H1 (cell line): ENCODE data around the gene NOTUM. TPM values are rescaled to one million over a fixed set of nuclear protein-coding genes. Genes with fewer than 3 reads are reported as not detected.

Source experiments
- CTCF ChIA-PET: fragments of 300-600 bp; sonication (Branson Sonifier 250); formaldehyde crosslinking; loops from one replicate; lab custom pipeline; 2021; ENCODE audit not compliant: partially characterized antibody; lab: Charles Lee
- POLR2A ChIA-PET: fragments of 300-600 bp; sonication (Branson Sonifier 250); formaldehyde crosslinking; loops from one replicate; lab custom pipeline; 2021; ENCODE audit warnings: inconsistent platforms; ENCODE audit not compliant: partially characterized antibody; lab: Charles Lee
- DNase-seq, 2 experiments: peaks; one replicate each; pipeline versions ENCODE4 v3.0.0 to v3.0.0-alpha.2; 2010 to 2022; ENCODE audit warnings: low spot score in 2 of 2, low read depth in 1 of 2, mixed read lengths in 1 of 2
- FAIRE-seq: peaks from 2 replicates; lab custom pipeline; 2011; peaks lifted over from hg19 to GRCh38; lab: Jason Lieb, UNC
- H2AFZ ChIP-seq: 2 replicates; pipeline ENCODE4 v1.8.1; 2012; ENCODE audit warnings: low read length, inconsistent platforms
- H2AK5ac ChIP-seq: 2 replicates; pipeline ENCODE4 v1.6.1; 2013; ENCODE audit warnings: low read depth, low read length
- H2BK120ac ChIP-seq: replicated peaks from 2 replicates; pipeline ENCODE3; 2013; ENCODE audit warnings: low read depth, low read length, inconsistent platforms
- H2BK12ac ChIP-seq: 2 replicates; pipeline ENCODE4 v1.6.1; 2013; ENCODE audit warnings: low read depth, low read length
- H2BK15ac ChIP-seq: 2 replicates; pipeline ENCODE4 v1.6.1; 2013; ENCODE audit warnings: low read length
- H2BK20ac ChIP-seq: 2 replicates; pipeline ENCODE4 v1.6.1; 2013; ENCODE audit warnings: low read length
- H2BK5ac ChIP-seq: 2 replicates; pipeline ENCODE4 v1.6.1; 2013; ENCODE audit warnings: low read depth, low read length
- H3K14ac ChIP-seq: 2 replicates; pipeline ENCODE4 v1.6.1; 2013; ENCODE audit warnings: inconsistent platforms; ENCODE audit not compliant: insufficient read length
- H3K18ac ChIP-seq: 2 replicates; pipeline ENCODE4 v1.6.1; 2013; ENCODE audit warnings: low read length; ENCODE audit errors: extremely low read depth
- H3K23ac ChIP-seq: 2 replicates; pipeline ENCODE4 v1.6.1; 2013; ENCODE audit warnings: inconsistent platforms; ENCODE audit not compliant: insufficient read length
- H3K23me2 ChIP-seq: 2 replicates; pipeline ENCODE4 v1.6.1; 2013; ENCODE audit warnings: low read depth, low read length
- H3K27ac ChIP-seq: 2 replicates; pipeline ENCODE4 v1.6.1; 2011; ENCODE audit warnings: low read depth, low read length, inconsistent platforms
- H3K27me3 ChIP-seq, 4 experiments: replicated peaks in 1 of 4; 1 replicate in 1 of 4; 2 replicates in 3 of 4; pipeline versions ENCODE4 v1.6.1 to v1.8.1; 2011 to 2013; ENCODE audit warnings: low read length in 3 of 4, mild to moderate bottlenecking in 3 of 4, inconsistent platforms in 2 of 4, mixed read lengths in 2 of 4, moderate library complexity in 1 of 4; ENCODE audit not compliant: control insufficient read depth in 3 of 4, insufficient read depth in 3 of 4; ENCODE audit errors: extremely low read depth in 1 of 4
- H3K36me3 ChIP-seq, 4 experiments: 2 replicates each; pipeline versions ENCODE4 v1.6.1 to v1.8.1; 2011 to 2013; ENCODE audit warnings: mild to moderate bottlenecking in 4 of 4, low read length in 3 of 4, moderate library complexity in 2 of 4, control low read depth in 1 of 4, inconsistent platforms in 1 of 4; ENCODE audit not compliant: insufficient read depth in 4 of 4, control insufficient read depth in 2 of 4
- H3K4ac ChIP-seq: replicated peaks from 2 replicates; pipeline ENCODE3; 2013; ENCODE audit warnings: low read length, low read depth, mixed read lengths, inconsistent platforms; ENCODE audit not compliant: insufficient read length
- H3K4me1 ChIP-seq, 4 experiments: replicated peaks in 1 of 4; 1 replicate in 1 of 4; 2 replicates in 3 of 4; pipeline versions ENCODE4 v1.6.1 to v1.8.1; 2011 to 2013; ENCODE audit warnings: low read length in 3 of 4, inconsistent platforms in 2 of 4, mixed read lengths in 1 of 4; ENCODE audit not compliant: insufficient read depth in 4 of 4, control insufficient read depth in 3 of 4
- H3K4me2 ChIP-seq, 2 experiments: 2 replicates each; pipeline versions ENCODE4 v1.6.1 to v1.8.1; 2011 to 2013; ENCODE audit warnings: low read depth in 2 of 2, low read length in 2 of 2, control low read depth in 1 of 2, inconsistent platforms in 1 of 2, mild to moderate bottlenecking in 1 of 2; ENCODE audit not compliant: insufficient read depth in 1 of 2
- H3K4me3 ChIP-seq, 4 experiments: fragments of 200-600, 300-600 bp in 1 of 4; sonication (generic), shearing (Covaris generic), sonication (Bioruptor Twin) in 1 of 4; 2 replicates each; pipeline versions ENCODE4 v1.5.1 to v1.8.1; 2011 to 2016; ENCODE audit warnings: low read length in 4 of 4, low read depth in 3 of 4, control low read depth in 2 of 4, inconsistent platforms in 2 of 4, mild to moderate bottlenecking in 2 of 4, mixed read lengths in 1 of 4, moderate library complexity in 1 of 4; ENCODE audit not compliant: insufficient read depth in 2 of 4; ENCODE audit errors: extremely low read depth in 1 of 4
- H3K56ac ChIP-seq: replicated peaks from 2 replicates; pipeline ENCODE3; 2013; ENCODE audit warnings: low read depth, mild to moderate bottlenecking, mixed read lengths, low read length, inconsistent platforms; ENCODE audit not compliant: insufficient read length
- H3K79me1 ChIP-seq: 2 replicates; pipeline ENCODE4 v1.6.1; 2013; ENCODE audit warnings: low read depth, low read length, control low read depth
- H3K79me2 ChIP-seq, 2 experiments: 2 replicates each; pipeline versions ENCODE4 v1.6.1 to v1.8.1; 2012 to 2013; ENCODE audit warnings: low read length in 2 of 2, mild to moderate bottlenecking in 2 of 2, inconsistent platforms in 1 of 2; ENCODE audit not compliant: insufficient read depth in 2 of 2, control insufficient read depth in 1 of 2
- H3K9ac ChIP-seq, 4 experiments: replicated peaks in 1 of 4; 1 replicate in 1 of 4; 2 replicates in 3 of 4; pipeline versions ENCODE4 v1.6.1 to v1.8.1; 2011 to 2013; ENCODE audit warnings: low read depth in 3 of 4, low read length in 3 of 4, control low read depth in 2 of 4, mild to moderate bottlenecking in 2 of 4, moderate library complexity in 2 of 4, inconsistent platforms in 1 of 4; ENCODE audit errors: extremely low read depth in 1 of 4
- H3K9me3 ChIP-seq, 2 experiments: 2 replicates each; pipeline versions ENCODE4 v1.6.1 to v1.8.1; 2012 to 2013; ENCODE audit warnings: mild to moderate bottlenecking in 2 of 2, moderate library complexity in 2 of 2, control low read depth in 1 of 2, inconsistent platforms in 1 of 2, low read depth in 1 of 2, low read length in 1 of 2, mixed read lengths in 1 of 2; ENCODE audit not compliant: insufficient read depth in 2 of 2
- H4K20me1 ChIP-seq, 2 experiments: replicated peaks in 1 of 2; 2 replicates each; pipeline versions ENCODE3 to v1.8.1; 2011 to 2013; ENCODE audit warnings: inconsistent platforms in 2 of 2, low read length in 2 of 2, mild to moderate bottlenecking in 1 of 2; ENCODE audit not compliant: insufficient read depth in 2 of 2, control insufficient read depth in 1 of 2
- H4K5ac ChIP-seq: 2 replicates; pipeline ENCODE4 v1.6.1; 2013; ENCODE audit warnings: low read length, low read depth, mixed read lengths, inconsistent platforms; ENCODE audit not compliant: insufficient read length
- H4K8ac ChIP-seq: 2 replicates; pipeline ENCODE4 v1.8.0; 2013; ENCODE audit warnings: mild to moderate bottlenecking, moderate library complexity, low read length, inconsistent platforms; ENCODE audit not compliant: insufficient read depth; ENCODE audit errors: extremely low read depth
- H4K91ac ChIP-seq: replicated peaks from 2 replicates; pipeline ENCODE3; 2013; ENCODE audit warnings: low read length, mixed read lengths, inconsistent platforms; ENCODE audit not compliant: insufficient read length
- BACH1 ChIP-seq: IDR thresholded peaks from 2 replicates; pipeline ENCODE4 v1.6.1; 2012; ENCODE audit warnings: low read length, improper control_type of control experiment
- CBX5 ChIP-seq: fragments of 300-800, 300-1000 bp; sonication (generic); IDR thresholded peaks from 2 replicates; pipeline ENCODE4 v1.7.1; 2016; ENCODE audit warnings: antibody characterized with exemption, low read length, low read depth
- CHD2 ChIP-seq: IDR thresholded peaks from 2 replicates; pipeline ENCODE4 v1.6.1; 2012; ENCODE audit warnings: low read length, improper control_type of control experiment
- CREB1 ChIP-seq: IDR thresholded peaks from 2 replicates; pipeline ENCODE4 v1.6.1; 2012; ENCODE audit warnings: inconsistent platforms
- HDAC6 ChIP-seq: IDR thresholded peaks from one replicate; pipeline ENCODE4 v1.7.1; 2012; ENCODE audit warnings: low read depth, mild to moderate bottlenecking, inconsistent platforms, low read length, moderate library complexity
- JUND ChIP-seq: IDR thresholded peaks from 2 replicates; pipeline ENCODE4 v1.6.1; 2011; ENCODE audit warnings: mild to moderate bottlenecking, improper control_type of control experiment, low read length
- KDM1A ChIP-seq: fragments of 200-600, 300-600 bp; sonication (generic); IDR thresholded peaks from 2 replicates; pipeline ENCODE4 v1.7.1; 2016; ENCODE audit warnings: mild to moderate bottlenecking, low read length, borderline replicate concordance
- MAFK ChIP-seq: IDR thresholded peaks from 2 replicates; pipeline ENCODE4 v1.6.1; 2012; ENCODE audit warnings: low read depth, mild to moderate bottlenecking, improper control_type of control experiment, low read length
- NANOG ChIP-seq: IDR thresholded peaks from 2 replicates; pipeline ENCODE4 v1.6.1; 2011; ENCODE audit warnings: low read length, low read depth, mild to moderate bottlenecking, inconsistent platforms; ENCODE audit not compliant: insufficient read depth, poor library complexity, severe bottlenecking
- POLR2A ChIP-seq, 2 experiments: IDR thresholded peaks; 1 replicate in 1 of 2; 2 replicates in 1 of 2; pipeline ENCODE4 v1.6.1; 2011; ENCODE audit warnings: low read depth in 2 of 2, low read length in 2 of 2, mild to moderate bottlenecking in 2 of 2; ENCODE audit errors: control extremely low read depth in 1 of 2
- RBBP5 ChIP-seq: IDR thresholded peaks from 2 replicates; pipeline ENCODE4 v1.7.1; 2012; ENCODE audit warnings: low read depth, mild to moderate bottlenecking, inconsistent platforms, low read length, moderate library complexity, borderline replicate concordance
- RFX5 ChIP-seq: IDR thresholded peaks from 2 replicates; pipeline ENCODE4 v1.6.1; 2011; ENCODE audit warnings: low read depth, low read length, improper control_type of control experiment, borderline replicate concordance
- SAP30 ChIP-seq: fragments of 300-600 bp; sonication (generic); IDR thresholded peaks from 2 replicates; pipeline ENCODE4 v1.7.1; 2012; ENCODE audit warnings: low read length, moderate library complexity, mild to moderate bottlenecking, inconsistent platforms; ENCODE audit not compliant: insufficient read depth, insufficient replicate concordance
- SIX5 ChIP-seq: IDR thresholded peaks from 2 replicates; pipeline ENCODE4 v1.6.1; 2011; ENCODE audit warnings: mild to moderate bottlenecking, low read depth, low read length
- WGBS, 2 experiments: shearing (Covaris generic) in 1 of 2; methylation state at CpG; one replicate each; pipeline versions ENCODE4 v1.1.6 to v1.1.7; 2013 to 2015; ENCODE audit warnings: low lambda C conversion rate in 2 of 2, mixed read lengths in 2 of 2, inconsistent platforms in 1 of 2, low coverage in 1 of 2, missing lambda C conversion rate in 1 of 2; ENCODE audit not compliant: insufficient replicate concordance in 2 of 2, insufficient coverage in 1 of 2, insufficient read length in 1 of 2; ENCODE audit errors: extremely low coverage in 1 of 2, missing lambda C conversion rate in 1 of 2; 5-methylcytosine and 5-hydroxymethylcytosine counted together
- polyA plus RNA-seq, 7 experiments: library from polyadenylated mRNA; depleted of rRNA in 3 of 7; stranded (reverse) in 5 of 7; unstranded in 2 of 7; fragments of >200 nt in 5 of 7; fragments of 200-250 nt in 2 of 7; gene quantifications; 1 replicate in 5 of 7; 2 replicates in 1 of 7; 4 replicates in 1 of 7; pipeline versions ENCODE4 v1.2.1 to v1.2.3, GENCODE V29; 2011 to 2013; ENCODE audit warnings: missing spikeins in 2 of 7, mixed read lengths in 2 of 7
- total RNA-seq: library from RNA; stranded (reverse); fragmentation: NEBNext Ultra II Directional; extraction: Animal tissue kit (Norgen Biotek cat#: 25700); gene quantifications from 2 replicates; pipeline ENCODE4 v1.2.1, GENCODE V29; 2021

Gene NOTUM
- total and polyA plus RNA-seq, 2 of the 8 experiments (the other 6 are each of a cell fraction or from before 2014, with no cell fraction given) = 0.45 to 0.76 TPM

- Histone ChIP-seq H4K8ac (no peak overlapping the region), H2AFZ (no peak overlapping the region), H3K56ac (no peak overlapping the region), H3K27ac (no peak overlapping the region), H2BK5ac (0 out of 2 replicates have a peak overlapping the region, but pooled peaks have one; percentile 18), H3K23ac (no peak overlapping the region), H2BK15ac (no peak overlapping the region), H3K18ac (no peak overlapping the region), H3K79me1 (peaks cover 2% of the 10 kb centered on the region), H2AK5ac (no peak overlapping the region), H3K4me1 (peaks cover 0 to 13% (median 7%) of the 10 kb centered on the region in 4 experiments; a peak in 6 of 7 replicates), H3K79me2 (peaks cover 0 to 4% of the 10 kb centered on the region in 2 experiments; a peak in 2 of 4 replicates), H3K4ac (peak overlapping the region; percentile 72), H4K20me1 (peaks cover 4 to 48% of the 10 kb centered on the region in 2 experiments), H3K14ac (no peak overlapping the region), H3K4me3 (peak overlapping the region in 2 of 4 experiments; percentile 7 to 55; a peak in 4 of 8 replicates), H2BK12ac (0 out of 2 replicates have a peak overlapping the region, but pooled peaks have one; percentile 9), H3K9me3 (no peaks in the 10 kb centered on the region), H3K4me2 (peak overlapping the region; percentile 40 to 43; a peak in 2 of 4 replicates), H3K36me3 (peaks cover 8 to 25% (median 19%) of the 10 kb centered on the region in 4 experiments), H3K23me2 (peaks cover 6% of the 10 kb centered on the region; the same call in 1 of the 2 replicates), H3K9ac (no peak overlapping the region), H3K27me3 (peaks cover 0 to 4% (median 2%) of the 10 kb centered on the region in 4 experiments; a peak in 2 of 7 replicates), H2BK20ac (no peak overlapping the region), H4K91ac (no peak overlapping the region), H2BK120ac (no peak overlapping the region), H4K5ac (no peak overlapping the region)
- POLR2A ChIA-PET = interaction anchor here (0.5 to 8.7 kb wide), 9 partner anchors 9 to 145 kb away, joined by 3 to 135 read pairs (median 4); partner anchors contain the start of genes MAFG and NPB
- CTCF ChIA-PET = interaction anchor here (0.9 to 2.5 kb wide), 4 partner anchors 14 to 294 kb away, joined by 3 to 8 read pairs (median 6); partner anchors contain the start of gene NOTUM
- FAIRE-seq (no peak), DNase-seq (no peak)
- 91% methylated on average over 19 of the region's 19 CpGs; no CpG with 5 or more reads in 1 of the 2 experiments for WGBS, 2 experiments
- TF ChIP-seq NANOG (no peak), JUND (no peak), RBBP5 (no peak), HDAC6 (no peak), CREB1 (no peak), BACH1 (no peak), POLR2A (IDR thresholded peaks at IDR 0.05; ENCODE audit: control extremely low read depth in 1 of 2, low read depth in 2 of 2, low read length in 2 of 2) (no peak), MAFK (no peak), CBX5 (no peak), KDM1A (no peak), RFX5 (no peak), SAP30 (no peak), SIX5 (no peak), CHD2 (no peak)
These were observed 49.0 kb downstream of the NOTUM start for GRCh38 chr17:81911969-81912368.
